Suppressor macrophage treated with lipopolysaccharide for 4 hours (primary cell): Measurements from ENCODE around the gene GPR171.
A peak's percentile ranks its signal among the peaks of the same experiment; 100 is the strongest.
"Not testable (repeated sequence)": the region's sequence is repeated elsewhere in the genome, so short reads cannot be mapped to it uniquely, and the experiment has no call there.

Experiments
- DNase-seq: peaks from one replicate; pipeline ENCODE4 v3.0.0-alpha.2; 2020

Gene GPR171

GRCh38 chr3:151203051-151203420, at the start of gene GPR171:
TSS of gene GPR171 (minus strand) at chr3:151203216. CDS start at chr3:151199386, 3,830 bp downstream.
- no peak for DNase-seq

- no peak for DNase-seq
Measured at GRCh38 chr3:151248772-151249337, 45.8 kb upstream of the GPR171 start.

- not testable (repeated sequence) for DNase-seq
Measured at GRCh38 chr3:151242006-151242405, 39.0 kb upstream of the GPR171 start.

- no peak for DNase-seq
Measured at GRCh38 chr3:151236736-151237135, 33.7 kb upstream of the GPR171 start.

- DNase-seq = no peak
Measured at GRCh38 chr3:151236316-151236715, 33.3 kb upstream of the GPR171 start.

- DNase-seq = no peak
Measured at GRCh38 chr3:151234825-151235224, 31.8 kb upstream of the GPR171 start.

- DNase-seq = no peak
Measured at GRCh38 chr3:151232991-151233390, 30.0 kb upstream of the GPR171 start.

- DNase-seq = not testable (repeated sequence)
Measured at GRCh38 chr3:151232403-151232802, 29.4 kb upstream of the GPR171 start.

- peak; percentile 85 for DNase-seq
Measured at GRCh38 chr3:151230646-151231045, 27.6 kb upstream of the GPR171 start.

- no peak for DNase-seq
Measured at GRCh38 chr3:151228666-151229040, 25.6 kb upstream of the GPR171 start.

GRCh38 chr3:151227807-151228665, 25.0 kb upstream of the GPR171 start:
- DNase-seq = peak; percentile 92

GRCh38 chr3:151227266-151227806, 24.3 kb upstream of the GPR171 start:
- no peak for DNase-seq

- DNase-seq = no peak
Measured at GRCh38 chr3:151226825-151227224, 23.8 kb upstream of the GPR171 start.

- DNase-seq = peak; percentile 85
Measured at GRCh38 chr3:151226088-151226563, 23.1 kb upstream of the GPR171 start.

- no peak for DNase-seq
Measured at GRCh38 chr3:151225040-151225975, 22.3 kb upstream of the GPR171 start.

GRCh38 chr3:151224268-151224866, 21.4 kb upstream of the GPR171 start:
- DNase-seq = no peak

GRCh38 chr3:151219056-151219455, 16.0 kb upstream of the GPR171 start:
- DNase-seq = no peak

- no peak for DNase-seq
Measured at GRCh38 chr3:151218136-151218535, 15.1 kb upstream of the GPR171 start.

- DNase-seq = no peak
Measured at GRCh38 chr3:151216641-151217607, 13.9 kb upstream of the GPR171 start.

GRCh38 chr3:151214459-151214858, 11.4 kb upstream of the GPR171 start:
- no peak for DNase-seq

- no peak for DNase-seq
Measured at GRCh38 chr3:151213881-151214280, 10.9 kb upstream of the GPR171 start.
